Measurements from ENCODE around the gene CAST.
"Not testable (repeated sequence)": the region's sequence is repeated elsewhere in the genome, so short reads cannot be mapped to it uniquely, and the experiment has no call there.

Gene CAST, protein sequence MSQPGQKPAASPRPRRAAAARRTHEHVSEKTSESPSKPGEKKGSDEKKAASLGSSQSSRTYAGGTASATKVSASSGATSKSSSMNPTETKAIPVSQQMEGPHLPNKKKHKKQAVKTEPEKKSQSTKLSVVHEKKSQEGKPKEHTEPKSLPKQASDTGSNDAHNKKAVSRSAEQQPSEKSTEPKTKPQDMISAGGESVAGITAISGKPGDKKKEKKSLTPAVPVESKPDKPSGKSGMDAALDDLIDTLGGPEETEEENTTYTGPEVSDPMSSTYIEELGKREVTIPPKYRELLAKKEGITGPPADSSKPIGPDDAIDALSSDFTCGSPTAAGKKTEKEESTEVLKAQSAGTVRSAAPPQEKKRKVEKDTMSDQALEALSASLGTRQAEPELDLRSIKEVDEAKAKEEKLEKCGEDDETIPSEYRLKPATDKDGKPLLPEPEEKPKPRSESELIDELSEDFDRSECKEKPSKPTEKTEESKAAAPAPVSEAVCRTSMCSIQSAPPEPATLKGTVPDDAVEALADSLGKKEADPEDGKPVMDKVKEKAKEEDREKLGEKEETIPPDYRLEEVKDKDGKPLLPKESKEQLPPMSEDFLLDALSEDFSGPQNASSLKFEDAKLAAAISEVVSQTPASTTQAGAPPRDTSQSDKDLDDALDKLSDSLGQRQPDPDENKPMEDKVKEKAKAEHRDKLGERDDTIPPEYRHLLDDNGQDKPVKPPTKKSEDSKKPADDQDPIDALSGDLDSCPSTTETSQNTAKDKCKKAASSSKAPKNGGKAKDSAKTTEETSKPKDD

DNA sequence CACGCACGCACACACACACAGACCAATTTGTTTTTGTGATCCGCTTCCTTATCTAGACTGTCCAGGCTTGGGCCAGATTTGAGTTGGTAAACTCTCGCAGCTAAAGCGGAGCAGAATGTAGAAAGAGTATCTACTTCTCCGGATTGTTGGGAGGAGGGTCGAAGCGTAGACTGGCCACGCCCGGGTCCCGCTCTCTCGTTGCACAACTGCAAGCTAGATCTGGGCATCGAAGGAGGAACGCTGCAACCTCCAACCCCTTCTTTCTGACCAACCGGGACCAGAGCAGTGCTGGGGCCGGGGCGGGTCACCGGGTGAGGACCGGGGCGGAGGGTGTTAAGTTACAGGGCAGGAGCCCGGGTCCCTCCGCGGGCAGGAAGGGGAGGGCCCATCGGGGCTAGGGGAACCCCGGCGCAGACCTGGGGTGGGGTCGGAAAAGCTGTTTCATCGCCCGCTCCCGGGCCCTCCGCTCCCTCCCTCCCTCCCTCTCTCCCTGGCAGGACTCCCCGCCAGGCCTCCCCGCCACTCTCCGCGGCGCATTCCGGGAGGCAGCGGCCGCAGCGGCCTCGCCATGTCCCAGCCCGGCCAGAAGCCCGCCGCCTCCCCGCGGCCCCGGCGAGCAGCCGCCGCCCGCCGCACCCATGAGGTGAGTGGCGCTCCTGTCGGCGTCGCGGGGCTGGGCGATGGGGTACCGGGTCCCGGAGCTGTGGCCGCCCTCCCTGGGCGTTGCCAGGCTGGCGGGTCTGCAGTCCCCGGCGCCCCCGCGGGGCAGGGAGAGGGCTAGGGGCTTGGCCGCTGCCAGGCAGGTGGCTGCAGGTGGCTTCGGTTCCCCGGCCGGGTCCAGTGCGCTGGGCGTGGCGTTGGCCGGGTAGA is at the start of gene CAST:
CAST (plus strand) TSS at position 522 of the 870 bp plus-strand sequence; CDS start at position 569, 47 bp downstream.
- Mint-ChIP-seq H3K36me3 (peaks cover 1% of the 10 kb centered on the region), H3K4me3 (peak within 1 kb of the TSS; percentile 98), H3K27ac (peak within 1 kb of the TSS; percentile 98), H3K4me1 (peaks cover 36% of the 10 kb centered on the region), H3K27me3 (no peaks in the 10 kb centered on the region), H3K9me3 (no peaks in the 10 kb centered on the region)
- peak; percentile 67 for ATAC-seq (ENCODE audit: low read depth)
- DNase-seq (ENCODE audit: low spot score in 2 of 2), result peak; percentile 68 to 75

DNA sequence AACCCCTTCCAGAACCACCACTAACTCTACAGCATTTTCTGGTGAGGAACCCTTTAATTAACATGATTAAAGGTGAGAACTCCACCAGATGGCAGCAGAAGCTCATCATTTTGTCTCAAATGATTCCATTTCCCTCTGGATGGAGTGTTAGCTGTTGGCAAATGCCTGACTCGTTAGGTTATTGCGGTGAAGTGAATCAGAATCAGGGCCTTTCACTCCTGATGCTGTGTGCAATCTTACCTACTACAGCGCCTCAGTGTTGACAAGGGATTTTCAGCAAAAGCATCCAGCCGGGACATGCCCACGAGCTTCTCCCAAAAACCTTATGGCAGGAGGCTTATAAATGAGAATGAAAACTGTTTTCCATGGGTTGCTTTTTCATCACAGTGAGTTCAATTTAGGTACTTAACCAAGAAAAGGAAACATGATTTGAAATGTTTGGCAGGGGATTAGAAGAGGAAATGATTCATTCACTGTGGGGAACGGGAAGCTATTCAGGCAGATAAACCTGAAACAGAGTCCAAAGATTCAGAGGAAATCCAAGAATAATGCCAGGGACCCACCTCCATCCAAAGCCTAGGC is 48.0 kb upstream of the CAST start:
- no peaks in the 10 kb centered on the region for H3K4me1 Mint-ChIP-seq
- no peak overlapping the region for H3K27ac Mint-ChIP-seq
- no peaks in the 10 kb centered on the region for H3K9me3 Mint-ChIP-seq
- H3K27me3 Mint-ChIP-seq, result peaks cover 3% of the 10 kb centered on the region
- ATAC-seq (ENCODE audit: low read depth) (peak; percentile 44), DNase-seq (ENCODE audit: low spot score in 2 of 2) (peak; percentile 20 to 28)
- H3K4me3 Mint-ChIP-seq, result no peak overlapping the region
- H3K36me3 Mint-ChIP-seq, result no peaks in the 10 kb centered on the region

DNA sequence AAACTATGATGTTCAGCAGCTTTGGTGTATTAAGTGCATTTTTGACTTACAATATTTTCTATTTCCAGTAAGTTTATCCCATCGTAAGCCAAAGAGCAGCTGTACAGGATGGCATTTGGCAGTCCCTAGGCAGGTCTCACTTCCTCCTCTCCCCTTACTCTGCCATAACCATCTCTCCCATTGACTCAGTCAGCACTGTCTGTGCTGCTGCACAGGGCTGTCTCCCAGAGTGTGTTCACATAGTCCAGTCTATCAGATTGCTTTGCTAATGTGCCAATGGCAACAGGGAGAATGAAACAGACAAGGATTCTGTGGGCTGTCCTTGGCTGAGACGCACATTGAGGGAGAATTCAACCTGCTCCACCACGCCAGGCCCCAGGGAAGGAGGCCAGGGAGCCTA is 47.0 kb upstream of the CAST start:
- no peaks in the 10 kb centered on the region for H3K4me1 Mint-ChIP-seq
- no peak overlapping the region for H3K27ac Mint-ChIP-seq
- no peak for DNase-seq (ENCODE audit: low spot score in 2 of 2)
- no peaks in the 10 kb centered on the region for H3K9me3 Mint-ChIP-seq
- H3K27me3 Mint-ChIP-seq, result peaks cover 3% of the 10 kb centered on the region
- H3K4me3 Mint-ChIP-seq, result no peak overlapping the region
- no peaks in the 10 kb centered on the region for H3K36me3 Mint-ChIP-seq
- ATAC-seq (ENCODE audit: low read depth), result no peak

DNA sequence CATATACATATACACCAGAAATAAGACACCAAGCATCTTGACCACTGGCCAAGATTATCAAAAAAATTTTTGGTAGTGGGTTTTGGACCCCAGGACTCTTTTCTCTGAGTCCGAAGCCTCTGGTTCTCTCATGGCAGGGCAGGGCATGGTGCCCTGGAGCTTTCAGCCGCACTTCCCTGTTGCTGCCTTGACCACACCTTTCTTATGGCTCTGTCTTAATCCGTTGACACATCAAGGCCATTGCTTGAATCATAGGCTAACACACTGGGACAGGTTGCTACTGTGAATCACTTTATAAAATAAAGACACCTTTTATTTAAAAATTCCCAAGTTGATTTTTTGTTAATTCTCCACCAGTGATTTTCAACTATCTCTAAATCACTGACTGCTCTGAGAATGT is 45.4 kb upstream of the CAST start:
- Mint-ChIP-seq H3K27ac (no peak overlapping the region), H3K4me3 (no peak overlapping the region), H3K36me3 (no peaks in the 10 kb centered on the region), H3K4me1 (no peaks in the 10 kb centered on the region), H3K27me3 (peaks cover 3% of the 10 kb centered on the region), H3K9me3 (no peaks in the 10 kb centered on the region)
- ATAC-seq (ENCODE audit: low read depth) (no peak), DNase-seq (ENCODE audit: low spot score in 2 of 2) (no peak)

DNA sequence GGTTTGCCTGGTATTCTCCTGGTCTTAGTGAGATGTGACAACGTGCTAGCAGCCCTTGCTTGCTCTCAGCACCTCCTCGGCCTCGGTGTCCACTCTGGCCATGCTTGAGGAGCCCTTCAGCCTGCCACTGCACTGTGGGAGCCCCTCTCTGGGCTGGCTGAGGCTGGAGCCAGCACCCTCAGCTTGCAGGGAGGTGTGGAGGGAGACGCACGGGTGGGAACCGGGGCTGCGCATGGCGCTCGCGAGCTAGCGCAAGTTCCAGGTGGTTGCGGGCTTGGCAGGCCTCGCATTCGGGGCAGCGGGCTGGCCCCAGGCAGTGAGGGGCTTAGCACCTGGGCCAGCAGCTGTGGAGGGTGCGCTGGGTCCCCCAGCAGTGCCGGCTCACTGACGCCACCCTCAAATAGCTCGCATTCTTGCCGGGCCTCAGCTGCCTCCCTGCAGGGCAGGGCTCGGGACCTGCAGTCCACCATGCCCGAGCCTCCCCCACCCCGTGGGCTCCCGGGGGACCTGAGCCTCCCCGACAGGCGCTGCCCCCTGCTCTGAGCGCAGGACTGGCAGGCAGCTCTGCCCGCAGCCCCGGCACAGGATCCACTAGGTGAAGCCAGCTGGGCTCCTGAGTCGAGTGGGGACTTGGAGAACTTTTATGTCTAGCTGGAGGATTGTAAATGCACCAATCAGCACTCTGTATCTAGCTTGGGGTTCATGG is 43.7 kb upstream of the CAST start:
- not testable (repeated sequence) for ATAC-seq (ENCODE audit: low read depth); H3K4me3 Mint-ChIP-seq; H3K36me3 Mint-ChIP-seq; H3K27me3 Mint-ChIP-seq; H3K9me3 Mint-ChIP-seq; DNase-seq (ENCODE audit: low spot score in 2 of 2); H3K4me1 Mint-ChIP-seq; H3K27ac Mint-ChIP-seq

DNA sequence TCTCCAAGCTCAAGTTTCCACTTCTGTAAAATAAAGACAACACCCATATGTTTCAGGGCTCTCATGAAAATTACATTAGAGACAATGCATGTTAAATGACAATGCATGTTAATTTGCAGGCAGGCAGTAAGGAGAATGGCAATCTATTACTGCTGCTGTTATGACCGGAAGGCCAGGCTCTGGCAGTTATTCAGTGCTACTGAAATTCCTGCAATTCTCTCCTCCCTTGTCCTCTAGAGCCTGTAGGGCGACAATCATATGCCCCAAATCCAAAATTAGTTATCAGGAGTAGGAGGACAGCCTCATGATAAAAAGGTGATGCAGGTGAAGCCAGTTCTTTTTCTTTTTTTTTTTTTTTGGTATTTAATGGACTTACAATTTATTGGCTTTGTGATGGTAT is 42.2 kb upstream of the CAST start:
- no peaks in the 10 kb centered on the region for H3K4me1 Mint-ChIP-seq
- no peaks in the 10 kb centered on the region for H3K36me3 Mint-ChIP-seq
- H3K4me3 Mint-ChIP-seq, result no peak overlapping the region
- H3K27me3 Mint-ChIP-seq, result peaks cover 5% of the 10 kb centered on the region
- ATAC-seq (ENCODE audit: low read depth) (no peak), DNase-seq (ENCODE audit: low spot score in 2 of 2) (no peak)
- no peak overlapping the region for H3K27ac Mint-ChIP-seq
- H3K9me3 Mint-ChIP-seq, result no peaks in the 10 kb centered on the region

DNA sequence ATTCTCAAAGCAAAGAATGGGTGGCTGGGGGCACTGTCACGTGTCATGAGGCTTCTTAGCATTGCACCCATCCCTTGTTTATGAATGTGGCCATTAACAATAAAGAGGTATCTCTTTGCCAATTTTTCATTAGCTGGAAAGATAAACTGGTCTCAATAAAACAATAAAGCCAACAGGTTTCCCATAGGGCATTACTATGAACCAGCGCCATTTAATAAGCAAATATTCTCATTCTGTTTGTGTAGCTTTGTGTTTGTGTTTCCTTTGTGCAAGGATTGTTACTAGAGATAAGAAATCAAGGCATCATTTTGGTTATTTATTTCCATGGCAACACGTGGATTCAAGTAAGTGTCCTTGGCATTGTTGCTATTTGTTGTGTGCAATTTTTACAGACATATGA is 37.6 kb upstream of the CAST start:
- no peaks in the 10 kb centered on the region for H3K36me3 Mint-ChIP-seq
- DNase-seq (ENCODE audit: low spot score in 2 of 2) (no peak), ATAC-seq (ENCODE audit: low read depth) (no peak)
- peaks cover 5% of the 10 kb centered on the region for H3K27me3 Mint-ChIP-seq
- H3K4me1 Mint-ChIP-seq, result no peaks in the 10 kb centered on the region
- no peaks in the 10 kb centered on the region for H3K9me3 Mint-ChIP-seq
- no peak overlapping the region for H3K4me3 Mint-ChIP-seq
- no peak overlapping the region for H3K27ac Mint-ChIP-seq

DNA sequence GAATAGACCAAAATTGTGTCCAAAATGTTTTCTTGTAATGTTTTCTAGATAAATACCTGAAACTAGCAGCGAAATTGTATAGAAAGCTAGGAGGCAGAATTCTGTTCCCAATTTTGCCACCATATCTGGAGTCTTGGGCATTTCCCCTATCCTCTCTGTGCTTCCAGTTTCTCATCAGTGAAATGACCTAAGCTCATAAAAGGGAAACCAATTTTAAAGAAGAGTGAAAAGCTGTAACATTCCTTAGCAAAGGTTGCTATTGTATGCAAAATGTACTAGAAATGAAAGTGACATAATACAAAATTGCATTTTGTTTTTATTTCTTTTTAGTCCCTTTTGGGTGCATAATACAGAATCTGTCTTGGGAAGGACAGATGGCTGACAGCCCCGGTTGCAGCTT is 36.8 kb upstream of the CAST start:
- H3K27me3 Mint-ChIP-seq, result peaks cover 5% of the 10 kb centered on the region
- no peaks in the 10 kb centered on the region for H3K9me3 Mint-ChIP-seq
- H3K27ac Mint-ChIP-seq, result no peak overlapping the region
- no peak for ATAC-seq (ENCODE audit: low read depth)
- H3K4me3 Mint-ChIP-seq, result no peak overlapping the region
- DNase-seq (ENCODE audit: low spot score in 2 of 2), result no peak
- no peaks in the 10 kb centered on the region for H3K4me1 Mint-ChIP-seq
- H3K36me3 Mint-ChIP-seq, result no peaks in the 10 kb centered on the region

DNA sequence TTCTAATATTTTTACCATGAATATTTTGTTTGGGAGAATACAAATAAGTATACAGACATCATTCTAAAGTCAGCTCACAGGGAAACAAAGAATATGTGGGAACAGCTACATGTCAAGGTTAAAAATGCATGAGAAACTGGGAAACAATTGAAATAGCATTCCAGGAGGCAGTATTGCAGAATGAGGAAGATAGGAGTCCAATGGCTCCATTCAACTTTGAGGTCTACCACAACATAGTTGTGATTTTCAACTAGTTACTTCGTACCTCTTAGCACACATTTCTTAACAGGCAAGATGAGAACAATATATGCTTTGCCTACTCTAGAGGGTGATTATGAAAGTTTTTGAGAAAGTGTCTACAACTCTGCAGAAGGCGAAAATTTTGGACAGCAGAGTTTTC is 35.2 kb upstream of the CAST start:
- Mint-ChIP-seq H3K4me3 (no peak overlapping the region), H3K9me3 (no peaks in the 10 kb centered on the region), H3K36me3 (no peaks in the 10 kb centered on the region), H3K27ac (no peak overlapping the region), H3K4me1 (no peaks in the 10 kb centered on the region), H3K27me3 (peaks cover 5% of the 10 kb centered on the region)
- DNase-seq (ENCODE audit: low spot score in 2 of 2) (no peak), ATAC-seq (ENCODE audit: low read depth) (no peak)

DNA sequence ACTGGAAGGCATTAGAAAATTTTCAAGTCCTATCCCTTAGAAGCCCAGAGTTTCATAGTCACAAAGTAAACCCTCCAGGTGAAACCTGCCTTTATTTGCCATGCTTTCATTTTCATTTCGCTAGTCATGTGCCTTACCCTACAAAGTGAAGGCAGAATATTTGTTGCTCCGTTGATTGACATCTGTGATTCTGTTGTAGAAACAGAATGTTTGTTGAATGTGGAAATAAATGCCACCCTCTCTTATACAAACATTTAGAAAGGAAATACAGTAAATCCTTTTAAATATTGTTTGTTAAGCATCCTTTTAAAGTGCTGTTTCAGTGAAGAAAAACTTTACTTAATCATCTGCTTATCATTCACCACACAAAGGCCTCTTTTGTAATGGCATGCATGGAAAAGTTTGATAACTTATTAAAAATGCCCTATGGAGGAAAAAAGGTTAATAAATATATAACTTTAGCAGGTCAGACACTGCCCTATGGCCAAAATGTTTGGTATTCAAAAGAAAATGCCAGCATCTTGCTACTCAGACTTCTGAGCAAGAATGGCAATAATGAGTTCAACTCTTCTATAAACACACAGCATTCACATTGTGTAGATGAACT is 34.3 kb upstream of the CAST start:
- no peaks in the 10 kb centered on the region for H3K4me1 Mint-ChIP-seq
- no peak for ATAC-seq (ENCODE audit: low read depth)
- no peak overlapping the region for H3K27ac Mint-ChIP-seq

DNA sequence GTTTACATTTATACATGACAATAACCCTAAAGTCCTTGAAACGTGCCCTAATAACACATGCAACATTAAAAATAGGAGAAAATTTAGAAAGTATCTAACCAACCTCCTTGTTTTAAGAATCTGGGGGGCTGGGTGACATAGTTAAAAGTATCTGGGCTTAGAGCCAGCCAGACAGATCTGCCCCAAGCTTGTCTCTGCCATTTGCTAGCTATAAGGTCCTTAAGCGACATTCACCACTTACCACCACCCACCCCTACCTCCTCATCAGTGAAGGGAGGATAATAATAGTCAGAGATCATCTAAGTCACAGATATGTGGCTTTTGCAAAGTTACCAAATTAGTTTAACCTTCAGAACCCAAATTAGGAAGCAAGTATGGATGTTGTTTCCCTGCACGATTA is 33.8 kb upstream of the CAST start:
- Mint-ChIP-seq H3K27me3 (peaks cover 5% of the 10 kb centered on the region), H3K9me3 (no peaks in the 10 kb centered on the region), H3K4me3 (no peak overlapping the region), H3K27ac (no peak overlapping the region), H3K36me3 (no peaks in the 10 kb centered on the region), H3K4me1 (no peaks in the 10 kb centered on the region)
- ATAC-seq (ENCODE audit: low read depth) (no peak), DNase-seq (ENCODE audit: low spot score in 2 of 2) (no peak)

More for the DNA sequence above, 34.3 kb upstream of the CAST start:
- Mint-ChIP-seq H3K4me3 (no peak overlapping the region), H3K9me3 (no peaks in the 10 kb centered on the region), H3K27me3 (peaks cover 5% of the 10 kb centered on the region), H3K36me3 (no peaks in the 10 kb centered on the region)
- DNase-seq (ENCODE audit: low spot score in 2 of 2), result no peak

DNA sequence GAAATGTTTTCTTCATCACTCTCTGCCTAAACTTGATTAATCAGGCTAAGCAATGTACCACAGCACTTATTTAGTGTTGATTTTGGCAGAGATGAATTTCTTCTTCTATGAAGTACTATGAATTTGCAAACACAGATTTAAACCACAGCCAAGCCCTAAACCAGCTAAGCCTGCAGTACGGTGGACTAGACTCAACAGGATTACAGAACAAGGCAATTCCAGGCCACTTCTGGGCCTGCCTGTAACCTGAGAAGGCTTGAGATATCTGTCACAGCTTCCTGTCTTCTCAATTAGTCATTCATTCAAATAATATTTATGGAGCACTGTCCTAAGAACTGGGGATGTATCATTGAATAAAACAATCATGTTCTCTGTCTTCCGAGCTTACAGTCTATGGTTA is 32.4 kb upstream of the CAST start:
- no peak for DNase-seq (ENCODE audit: low spot score in 2 of 2)
- H3K9me3 Mint-ChIP-seq, result no peaks in the 10 kb centered on the region
- H3K27me3 Mint-ChIP-seq, result peaks cover 5% of the 10 kb centered on the region
- H3K36me3 Mint-ChIP-seq, result no peaks in the 10 kb centered on the region
- no peak for ATAC-seq (ENCODE audit: low read depth)
- H3K4me3 Mint-ChIP-seq, result no peak overlapping the region
- no peaks in the 10 kb centered on the region for H3K4me1 Mint-ChIP-seq
- peak overlapping the region; percentile 16 for H3K27ac Mint-ChIP-seq

DNA sequence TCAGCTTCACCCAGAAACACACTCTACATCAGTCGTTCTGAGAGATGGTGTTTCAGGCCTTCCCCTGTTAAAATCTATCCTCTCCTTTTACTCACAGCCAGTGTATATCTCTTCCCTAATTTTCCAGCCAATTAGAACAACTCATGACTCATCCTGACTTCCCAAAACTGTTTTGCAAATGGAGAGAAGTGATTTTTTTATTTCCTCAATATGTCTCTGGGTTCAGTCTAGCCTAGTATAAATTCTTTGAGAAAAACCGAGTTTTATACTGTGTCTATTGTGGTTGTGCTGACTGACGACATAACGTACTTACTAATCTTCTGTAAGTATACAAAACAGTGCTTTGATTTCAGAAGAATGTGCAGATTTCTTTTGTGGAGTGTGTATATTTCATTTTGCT is 28.4 kb upstream of the CAST start:
- Mint-ChIP-seq H3K27ac (no peak overlapping the region), H3K9me3 (no peaks in the 10 kb centered on the region), H3K36me3 (no peaks in the 10 kb centered on the region), H3K27me3 (peaks cover 9% of the 10 kb centered on the region), H3K4me3 (no peak overlapping the region), H3K4me1 (no peaks in the 10 kb centered on the region)
- no peak for DNase-seq (ENCODE audit: low spot score in 2 of 2)
- no peak for ATAC-seq (ENCODE audit: low read depth)

Data from memory B cell (primary cell).